ENCODE results near the gene BAIAP3. TPM values are rescaled to one million over a fixed set of nuclear protein-coding genes. Genes with fewer than 3 reads are reported as not detected.

BAIAP3 gene
- total RNA-seq, 4 donors from 2014 or later: 0.59 to 5.5 (median 3.5) TPM

- Histone ChIP-seq H3K9me3 (no peaks in the 10 kb centered on the region), H3K4me1 (no peaks in the 10 kb centered on the region), H3K27me3 (no peaks in the 10 kb centered on the region), H3K27ac (no peak overlapping the region), H3K4me3 (no peak overlapping the region), H3K36me3 (no peaks in the 10 kb centered on the region)
- DNase-seq: no peak
- intact Hi-C loops (cut with DNase I; ENCODE audit: low total_unique reads): no loop called here
- TF ChIP-seq, protein P1, sequence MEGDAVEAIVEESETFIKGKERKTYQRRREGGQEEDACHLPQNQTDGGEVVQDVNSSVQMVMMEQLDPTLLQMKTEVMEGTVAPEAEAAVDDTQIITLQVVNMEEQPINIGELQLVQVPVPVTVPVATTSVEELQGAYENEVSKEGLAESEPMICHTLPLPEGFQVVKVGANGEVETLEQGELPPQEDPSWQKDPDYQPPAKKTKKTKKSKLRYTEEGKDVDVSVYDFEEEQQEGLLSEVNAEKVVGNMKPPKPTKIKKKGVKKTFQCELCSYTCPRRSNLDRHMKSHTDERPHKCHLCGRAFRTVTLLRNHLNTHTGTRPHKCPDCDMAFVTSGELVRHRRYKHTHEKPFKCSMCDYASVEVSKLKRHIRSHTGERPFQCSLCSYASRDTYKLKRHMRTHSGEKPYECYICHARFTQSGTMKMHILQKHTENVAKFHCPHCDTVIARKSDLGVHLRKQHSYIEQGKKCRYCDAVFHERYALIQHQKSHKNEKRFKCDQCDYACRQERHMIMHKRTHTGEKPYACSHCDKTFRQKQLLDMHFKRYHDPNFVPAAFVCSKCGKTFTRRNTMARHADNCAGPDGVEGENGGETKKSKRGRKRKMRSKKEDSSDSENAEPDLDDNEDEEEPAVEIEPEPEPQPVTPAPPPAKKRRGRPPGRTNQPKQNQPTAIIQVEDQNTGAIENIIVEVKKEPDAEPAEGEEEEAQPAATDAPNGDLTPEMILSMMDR (IDR thresholded peaks at IDR 0.05): no peak
- TF ChIP-seq POLR2A (IDR thresholded peaks at IDR 0.05): no peak
These were observed 60.2 kb downstream of the BAIAP3 start for GRCh38 chr16:1393613-1394176.

GRCh38 chr16:1394367-1394951 is 61.0 kb downstream of the BAIAP3 start:
- H3K27me3 ChIP-seq: no peaks in the 10 kb centered on the region
- H3K4me1 ChIP-seq: no peaks in the 10 kb centered on the region
- H3K4me3 ChIP-seq: no peak overlapping the region
- H3K9me3 ChIP-seq: no peaks in the 10 kb centered on the region
- intact Hi-C loops (cut with DNase I; ENCODE audit: low total_unique reads): no loop called here
- H3K36me3 ChIP-seq: no peaks in the 10 kb centered on the region
- H3K27ac ChIP-seq: no peak overlapping the region
- no peak for DNase-seq
- no peak for TF ChIP-seq POLR2A (IDR thresholded peaks at IDR 0.05)
- TF ChIP-seq, protein P1 (IDR thresholded peaks at IDR 0.05): no peak

GRCh38 chr16:1395444-1396031 is 62.1 kb downstream of the BAIAP3 start:
- DNase-seq: no peak
- Histone ChIP-seq H3K4me1 (no peaks in the 10 kb centered on the region), H3K4me3 (no peak overlapping the region), H3K27ac (no peak overlapping the region), H3K36me3 (no peaks in the 10 kb centered on the region), H3K27me3 (no peaks in the 10 kb centered on the region), H3K9me3 (no peaks in the 10 kb centered on the region)
- intact Hi-C loops (cut with DNase I; ENCODE audit: low total_unique reads): no loop called here
- TF ChIP-seq POLR2A (IDR thresholded peaks at IDR 0.05): no peak
- TF ChIP-seq, protein P1 (IDR thresholded peaks at IDR 0.05): no peak

DNA sequence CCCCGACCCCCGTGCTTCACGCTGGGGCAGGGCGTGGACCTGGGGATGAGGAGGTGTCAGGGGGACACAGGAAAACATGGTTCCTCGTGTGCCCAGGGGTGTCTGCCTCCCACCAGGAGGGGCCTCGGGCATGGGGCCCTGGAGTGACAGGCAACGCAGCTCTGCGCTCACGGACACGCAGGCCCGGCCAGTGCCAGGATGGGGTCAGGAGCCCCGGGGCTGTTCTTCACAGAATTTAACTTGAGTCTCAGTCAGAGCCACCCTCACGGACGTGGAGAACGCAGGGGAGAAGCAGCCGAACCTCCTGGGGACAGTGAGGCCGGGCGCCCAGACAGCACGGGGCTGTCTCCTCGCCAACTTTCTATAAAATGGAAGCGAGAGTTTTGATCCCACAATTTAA is 64.3 kb downstream of the BAIAP3 start:
- intact Hi-C loops (cut with DNase I; ENCODE audit: low total_unique reads): no loop called here

DNA sequence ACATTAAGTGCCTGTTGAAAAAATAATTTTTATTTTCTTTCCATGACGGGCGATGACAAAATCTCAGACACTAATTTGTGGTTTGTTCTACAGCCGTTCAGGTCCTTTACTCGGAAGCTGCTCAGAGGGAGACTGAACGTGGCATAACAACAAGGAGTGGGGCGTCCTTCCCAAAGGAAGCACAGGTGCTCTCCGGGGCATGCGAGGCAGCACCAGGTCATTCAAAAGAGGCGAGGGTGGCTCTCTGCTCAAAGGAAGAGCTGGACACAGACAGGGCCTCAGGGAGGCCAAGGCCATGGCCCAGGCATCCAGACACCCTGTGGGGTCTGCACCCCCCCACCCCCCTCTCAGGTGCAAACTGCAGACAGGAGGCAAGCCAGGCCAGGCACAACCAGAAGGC is 64.9 kb downstream of the BAIAP3 start:
- Histone ChIP-seq H3K27ac (no peak overlapping the region), H3K27me3 (no peaks in the 10 kb centered on the region), H3K4me3 (no peak overlapping the region), H3K9me3 (no peaks in the 10 kb centered on the region), H3K36me3 (no peaks in the 10 kb centered on the region), H3K4me1 (peaks cover 0 to 3% of the 10 kb centered on the region in 2 donors)
- intact Hi-C loops (cut with DNase I; ENCODE audit: low total_unique reads): no loop called here
- TF ChIP-seq POLR2A (IDR thresholded peaks at IDR 0.05): no peak
- TF ChIP-seq, protein P1 (IDR thresholded peaks at IDR 0.05): no peak
- no peak for DNase-seq

More for the DNA sequence above, 64.3 kb downstream of the BAIAP3 start:
- no peak overlapping the region for H3K27ac ChIP-seq
- H3K4me3 ChIP-seq: no peak overlapping the region
- H3K36me3 ChIP-seq: no peaks in the 10 kb centered on the region
- no peaks in the 10 kb centered on the region for H3K27me3 ChIP-seq
- TF ChIP-seq, protein P1 (IDR thresholded peaks at IDR 0.05): no peak
- TF ChIP-seq POLR2A (IDR thresholded peaks at IDR 0.05): no peak
- no peaks in the 10 kb centered on the region for H3K4me1 ChIP-seq
- no peaks in the 10 kb centered on the region for H3K9me3 ChIP-seq
- DNase-seq: no peak
